Activated naive CD4-positive, alpha-beta T cell treated with anti-CD3 and anti-CD28 coated beads, Interleukin-2, amount 50 U/mL, for 16 hours (primary cell): ENCODE data around the gene EXT2.

Experiments
- DNase-seq: peaks from one replicate; pipeline ENCODE4 v3.0.0-alpha.2; 2020

Gene EXT2

GRCh38 chr11:44208976-44209603, 113.6 kb downstream of the EXT2 start:
- no peak for DNase-seq

GRCh38 chr11:44212128-44212527, 116.7 kb downstream of the EXT2 start:
- DNase-seq: no peak

- no peak for DNase-seq
These were observed 117.7 kb downstream of the EXT2 start for GRCh38 chr11:44213148-44213547.

GRCh38 chr11:44217432-44217831, 122.0 kb downstream of the EXT2 start:
- DNase-seq: no peak

- no peak for DNase-seq
These were observed 124.6 kb downstream of the EXT2 start for GRCh38 chr11:44219830-44220796.

GRCh38 chr11:44221456-44221855, 126.0 kb downstream of the EXT2 start:
- DNase-seq: no peak

GRCh38 chr11:44221992-44222391, 126.5 kb downstream of the EXT2 start:
- DNase-seq: no peak

- no peak for DNase-seq
These were observed 127.8 kb downstream of the EXT2 start for GRCh38 chr11:44223238-44223637.

GRCh38 chr11:44224867-44225501, 129.5 kb downstream of the EXT2 start:
- no peak for DNase-seq

GRCh38 chr11:44226490-44226889, 131.0 kb downstream of the EXT2 start:
- no peak for DNase-seq

GRCh38 chr11:44226945-44227344, 131.5 kb downstream of the EXT2 start:
- DNase-seq: no peak

GRCh38 chr11:44228379-44228778, 132.9 kb downstream of the EXT2 start:
- no peak for DNase-seq

- no peak for DNase-seq
These were observed 133.6 kb downstream of the EXT2 start for GRCh38 chr11:44229098-44229497.

GRCh38 chr11:44229624-44230023, 134.1 kb downstream of the EXT2 start:
- no peak for DNase-seq

- no peak for DNase-seq
These were observed 140.3 kb downstream of the EXT2 start for GRCh38 chr11:44235765-44236201.

- DNase-seq: no peak
These were observed 140.8 kb downstream of the EXT2 start for GRCh38 chr11:44236296-44236695.

- DNase-seq: no peak
These were observed 141.7 kb downstream of the EXT2 start for GRCh38 chr11:44237156-44237555.

- DNase-seq: no peak
These were observed 146.4 kb downstream of the EXT2 start for GRCh38 chr11:44241851-44242250.

GRCh38 chr11:44243086-44243485, 147.6 kb downstream of the EXT2 start:
- DNase-seq: no peak

- DNase-seq: no peak
These were observed 148.3 kb downstream of the EXT2 start for GRCh38 chr11:44243595-44244343.

GRCh38 chr11:44244639-44245310, 149.3 kb downstream of the EXT2 start:
- no peak for DNase-seq

GRCh38 chr11:44246726-44247125, 151.2 kb downstream of the EXT2 start:
- no peak for DNase-seq
